K562 (cell line): ENCODE results near the gene SLC22A23. TPM values are rescaled to one million over a fixed set of nuclear protein-coding genes. Genes with fewer than 3 reads are reported as not detected.

Experiments used
- CBX3 ChIP-seq, 2 experiments: IDR thresholded peaks; 1 replicate in 1 of 2; 2 replicates in 1 of 2; pipeline ENCODE4 v1.6.1; 2012; ENCODE audit warnings: inconsistent platforms in 2 of 2, low read length in 2 of 2, borderline replicate concordance in 1 of 2, control low read depth in 1 of 2
- FOXK1 ChIP-seq: sonication (generic); formaldehyde crosslinking; IDR thresholded peaks from 2 replicates; pipeline ENCODE4 v1.8.0; 2022; ENCODE audit warnings: missing genetic modification reagents, mild to moderate bottlenecking, borderline replicate concordance
- HMG20B ChIP-seq: fragments of 250-450 bp; sonication (Bioruptor Pico); IDR thresholded peaks from 2 replicates; pipeline ENCODE4 v1.5.0; 2021; ENCODE audit warnings: mild to moderate bottlenecking
- KHSRP ChIP-seq: fragments of 450-650 bp; IDR thresholded peaks from 2 replicates; pipeline ENCODE4 v1.6.1; 2017
- NCOA1 ChIP-seq: fragments of 450-650 bp; IDR thresholded peaks from 2 replicates; pipeline ENCODE4 v1.6.1; 2016; ENCODE audit warnings: low read depth
- PHF8 ChIP-seq: fragments of 200-600 bp; sonication (generic); IDR thresholded peaks from 2 replicates; pipeline ENCODE4 v1.6.1; 2012; ENCODE audit warnings: mixed run types, mild to moderate bottlenecking, inconsistent platforms, low read length, moderate library complexity, borderline replicate concordance
- PHTF2 ChIP-seq: fragments of 250-450 bp; sonication (Bioruptor Pico); IDR thresholded peaks from 2 replicates; pipeline ENCODE4 v1.5.0; 2021; ENCODE audit warnings: mild to moderate bottlenecking
- SFPQ ChIP-seq: fragments of 200-400 bp; formaldehyde crosslinking; IDR thresholded peaks from 2 replicates; pipeline ENCODE4 v1.6.1; 2017; ENCODE audit warnings: mild to moderate bottlenecking, low read depth, low read length, moderate library complexity
- SMARCA4 ChIP-seq: fragments of 450-650 bp; IDR thresholded peaks from 2 replicates; pipeline ENCODE4 v1.6.1; 2016
- SMARCE1 ChIP-seq: fragments of 450-650 bp; IDR thresholded peaks from 2 replicates; pipeline ENCODE4 v1.7.1; 2016; ENCODE audit warnings: mild to moderate bottlenecking
- TAL1 ChIP-seq: fragments of 450-650 bp; IDR thresholded peaks from 2 replicates; pipeline ENCODE4 v1.6.1; 2016; ENCODE audit warnings: mild to moderate bottlenecking
- TARDBP ChIP-seq: fragments of 450-650 bp; IDR thresholded peaks from 2 replicates; pipeline ENCODE4 v1.6.1; 2016
- TOE1 ChIP-seq, 2 experiments: fragments of 450-650 bp in 1 of 2; sonication (generic) in 1 of 2; formaldehyde crosslinking in 1 of 2; IDR thresholded peaks; 2 replicates each; pipeline versions ENCODE4 v1.7.1 to v1.8.0; 2016 to 2022; ENCODE audit warnings: borderline replicate concordance in 2 of 2, mild to moderate bottlenecking in 2 of 2, antibody characterized with exemption in 1 of 2, inconsistent platforms in 1 of 2, low read depth in 1 of 2, missing genetic modification reagents in 1 of 2, moderate library complexity in 1 of 2
- TSC22D4 ChIP-seq: fragments of 450-650 bp; IDR thresholded peaks from 2 replicates; pipeline ENCODE4 v1.6.1; 2016; ENCODE audit warnings: missing genetic modification characterization, missing biosample characterization, control low read depth
- YY1 ChIP-seq, 3 experiments: IDR thresholded peaks; 2 replicates each; pipeline ENCODE4 v1.6.1; 2011; ENCODE audit warnings: low read length in 2 of 3, mild to moderate bottlenecking in 2 of 3, moderate library complexity in 2 of 3, borderline replicate concordance in 1 of 3, control low read depth in 1 of 3, low read depth in 1 of 3; ENCODE audit not compliant: insufficient read depth in 3 of 3, insufficient replicate concordance in 2 of 3, control insufficient read depth in 1 of 3, insufficient read length in 1 of 3; ENCODE audit errors: extremely low read depth in 1 of 3
- ZBTB2 ChIP-seq: fragments of 450-650 bp; IDR thresholded peaks from 2 replicates; pipeline ENCODE4 v1.6.1; 2016; ENCODE audit warnings: antibody characterized with exemption
- ZFX ChIP-seq: sonication (generic); formaldehyde crosslinking; IDR thresholded peaks from 2 replicates; pipeline ENCODE4 v1.8.0; 2022; ENCODE audit warnings: mild to moderate bottlenecking, missing genetic modification reagents, moderate library complexity
- ZKSCAN3 ChIP-seq: fragments of 250-450 bp; sonication (Bioruptor Pico); IDR thresholded peaks from 2 replicates; pipeline ENCODE4 v1.4.0; 2020
- ZNF408 ChIP-seq: fragments of 250-450 bp; sonication (Bioruptor Pico); IDR thresholded peaks from 2 replicates; pipeline ENCODE4 v1.4.0; 2020; ENCODE audit warnings: low read depth, mild to moderate bottlenecking, moderate library complexity
- ZNF668 ChIP-seq: fragments of 250-450 bp; sonication (Bioruptor Pico); IDR thresholded peaks from 2 replicates; pipeline ENCODE4 v1.8.0; 2022; ENCODE audit warnings: mild to moderate bottlenecking, inconsistent platforms
- ZZZ3 ChIP-seq: fragments of 450-650 bp; IDR thresholded peaks from 2 replicates; pipeline ENCODE4 v1.6.1; 2016; ENCODE audit warnings: antibody characterized with exemption, mild to moderate bottlenecking, moderate library complexity
- polyA plus RNA-seq, 8 experiments: library from polyadenylated mRNA; depleted of rRNA in 4 of 8; stranded (reverse) in 5 of 8; unstranded in 3 of 8; fragments of >200 nt; fragmentation: Nextera tagmentation in 2 of 8; fragmentation: Illumina TruSeq in 1 of 8; extraction: Ambion mirVana in 2 of 8; extraction: Trizol in 1 of 8; gene quantifications; 2 replicates each; pipeline versions ENCODE4 v1.2.1 to v1.2.3, GENCODE V29; 2011 to 2014; ENCODE audit warnings: inconsistent platforms in 1 of 8, missing spikeins in 1 of 8
- total RNA-seq, 7 experiments: library from RNA; depleted of rRNA in 6 of 7; stranded (reverse); fragments of >200 nt in 6 of 7; fragmentation: Illumina TruSeq in 2 of 7; extraction: Trizol in 2 of 7; gene quantifications; 2 replicates each; pipeline versions ENCODE4 v1.2.1 to v1.2.3, GENCODE V29; 2011 to 2021; ENCODE audit warnings: low replicate concordance in 1 of 7
- TF ChIP-seq, protein P1 (sequence below): IDR thresholded peaks from 2 replicates; pipeline ENCODE4 v1.6.1; 2014; ENCODE audit warnings: antibody characterized with exemption
- TF ChIP-seq, protein P2 (sequence below): fragments of 250-450 bp; sonication (Bioruptor Pico); IDR thresholded peaks from 2 replicates; pipeline ENCODE4 v1.8.0; 2022; ENCODE audit warnings: moderate library complexity, mild to moderate bottlenecking, inconsistent platforms

The SLC22A23 gene
- total and polyA plus RNA-seq, 9 of the 15 experiments (the other 6 are each of a cell fraction or from before 2014, with no cell fraction given), result 0.30 to 8.7 (median 2.5) TPM

GRCh38 chr6:3392930-3393835, 63.7 kb downstream of the SLC22A23 start (continued):
- TF ChIP-seq, protein P1, sequence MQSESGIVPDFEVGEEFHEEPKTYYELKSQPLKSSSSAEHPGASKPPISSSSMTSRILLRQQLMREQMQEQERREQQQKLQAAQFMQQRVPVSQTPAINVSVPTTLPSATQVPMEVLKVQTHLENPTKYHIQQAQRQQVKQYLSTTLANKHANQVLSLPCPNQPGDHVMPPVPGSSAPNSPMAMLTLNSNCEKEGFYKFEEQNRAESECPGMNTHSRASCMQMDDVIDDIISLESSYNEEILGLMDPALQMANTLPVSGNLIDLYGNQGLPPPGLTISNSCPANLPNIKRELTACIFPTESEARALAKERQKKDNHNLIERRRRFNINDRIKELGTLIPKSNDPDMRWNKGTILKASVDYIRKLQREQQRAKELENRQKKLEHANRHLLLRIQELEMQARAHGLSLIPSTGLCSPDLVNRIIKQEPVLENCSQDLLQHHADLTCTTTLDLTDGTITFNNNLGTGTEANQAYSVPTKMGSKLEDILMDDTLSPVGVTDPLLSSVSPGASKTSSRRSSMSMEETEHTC, result peak; percentile 71; the same call in 1 of the 2 replicates
- TF ChIP-seq HMG20B (CRISPR knock-in tag), result no peak
- no peak for TF ChIP-seq ZZZ3
- TF ChIP-seq PHTF2, result no peak
- peak in 1 of 2 experiments; percentile 94; a peak in 2 of 3 replicates for TF ChIP-seq CBX3 (IDR thresholded peaks at IDR 0.05; ENCODE audit: borderline replicate concordance in 1 of 2, low read length in 2 of 2)
- peak; percentile 100 for TF ChIP-seq SMARCA4
- no peak for TF ChIP-seq PHF8
- TF ChIP-seq ZNF668 (CRISPR knock-in tag), result peak; percentile 83; the same call in 1 of the 2 replicates
- peak; percentile 95 for TF ChIP-seq TARDBP
- no peak for TF ChIP-seq SFPQ
- no peak for TF ChIP-seq FOXK1 (CRISPR knock-in tag)
- peak; percentile 95 for TF ChIP-seq NCOA1
- TF ChIP-seq ZBTB2, result peak; percentile 89
- TF ChIP-seq TAL1, result peak; percentile 99
- TF ChIP-seq YY1 (IDR thresholded peaks at IDR 0.05; ENCODE audit: borderline replicate concordance in 1 of 3, control insufficient read depth in 1 of 3, extremely low read depth in 1 of 3, insufficient read depth in 3 of 3, insufficient read length in 1 of 3, insufficient replicate concordance in 2 of 3, low read depth in 1 of 3, low read length in 2 of 3), result no peak
- TF ChIP-seq ZKSCAN3 (CRISPR knock-in tag), result no peak
- TF ChIP-seq TOE1 (IDR thresholded peaks at IDR 0.05; ENCODE audit: borderline replicate concordance), result peak; percentile 77
- no peak; the same call in 1 of the 2 replicates for TF ChIP-seq TOE1 (CRISPR knock-in tag; IDR thresholded peaks at IDR 0.05; ENCODE audit: borderline replicate concordance, low read depth)
- peak; percentile 88 for TF ChIP-seq KHSRP
- TF ChIP-seq SMARCE1, result peak; percentile 100
- TF ChIP-seq, protein P2, sequence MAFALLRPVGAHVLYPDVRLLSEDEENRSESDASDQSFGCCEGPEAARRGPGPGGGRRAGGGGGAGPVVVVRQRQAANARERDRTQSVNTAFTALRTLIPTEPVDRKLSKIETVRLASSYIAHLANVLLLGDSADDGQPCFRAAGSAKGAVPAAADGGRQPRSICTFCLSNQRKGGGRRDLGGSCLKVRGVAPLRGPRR (CRISPR knock-in tag), result 0 out of 2 replicates have a peak, but pooled peaks have one; percentile 63
- no peak for TF ChIP-seq ZNF408 (CRISPR knock-in tag)
- TF ChIP-seq TSC22D4, result no peak
- peak; percentile 74 for TF ChIP-seq ZFX
